ENCODE results near the gene TRABD2A. TPM values are rescaled to one million over a fixed set of nuclear protein-coding genes. Genes with fewer than 3 reads are reported as not detected.
A peak's percentile ranks its signal among the peaks of the same experiment; 100 is the strongest.
"Not testable (repeated sequence)": the region's sequence is repeated elsewhere in the genome, so short reads cannot be mapped to it uniquely, and the experiment has no call there.

TRABD2A gene
- polyA plus RNA-seq, 4 donors, result 0.30 to 0.64 (median 0.47) TPM

GRCh38 chr2:84882414-84882738 lies 1.5 kb upstream of the TRABD2A start:
- DNase-seq (ENCODE audit: low read depth in 4 of 4, low spot score in 3 of 4), result no peak

GRCh38 chr2:84881581-84882413 lies 913 bp upstream of the TRABD2A start:
- DNase-seq (ENCODE audit: low read depth in 4 of 4, low spot score in 3 of 4), result peak in 2 of 4 donors; percentile 44 to 67

GRCh38 chr2:84880395-84880644 lies 564 bp downstream of the TRABD2A start:
- no peak for DNase-seq (ENCODE audit: low read depth in 4 of 4, low spot score in 3 of 4)

- peak in 1 of 4 donors; percentile 13 for DNase-seq (ENCODE audit: low read depth in 4 of 4, low spot score in 3 of 4)
These were observed 1.1 kb downstream of the TRABD2A start for GRCh38 chr2:84879584-84880394.

DNA sequence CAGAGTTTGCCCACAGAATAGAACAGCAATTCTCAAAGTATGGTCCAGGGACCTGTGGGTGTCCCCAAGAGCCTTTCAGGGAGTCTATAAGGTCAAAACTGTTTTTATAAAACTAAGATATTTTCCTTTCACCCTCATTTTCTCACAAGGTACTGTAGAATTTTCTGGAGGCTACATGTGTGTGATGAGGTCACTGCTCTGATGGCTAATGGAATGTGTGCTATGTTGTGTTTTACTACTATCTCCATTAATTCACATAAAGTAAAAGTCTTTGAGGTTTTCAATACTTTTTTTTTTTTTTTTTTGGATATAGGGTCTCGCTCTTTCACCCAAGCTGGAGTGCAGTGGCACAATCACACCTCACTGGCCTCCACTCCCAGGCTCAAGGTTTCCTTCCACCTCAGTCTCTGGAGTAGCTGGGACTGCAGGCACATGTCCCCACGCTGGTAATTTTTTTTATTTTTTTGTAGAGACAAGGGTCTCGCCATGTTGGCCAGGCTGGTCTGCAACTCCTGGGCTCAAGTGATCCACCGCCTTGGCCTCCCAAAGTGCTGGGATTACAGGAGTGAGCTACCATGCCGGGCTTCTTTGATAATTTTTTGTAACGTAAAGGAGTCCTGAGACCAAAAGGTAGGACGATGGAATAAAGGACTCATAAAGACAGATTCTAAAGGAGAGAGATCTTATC lies 1.8 kb downstream of the TRABD2A start:
- DNase-seq (ENCODE audit: low read depth in 4 of 4, low spot score in 3 of 4), result no peak

DNA sequence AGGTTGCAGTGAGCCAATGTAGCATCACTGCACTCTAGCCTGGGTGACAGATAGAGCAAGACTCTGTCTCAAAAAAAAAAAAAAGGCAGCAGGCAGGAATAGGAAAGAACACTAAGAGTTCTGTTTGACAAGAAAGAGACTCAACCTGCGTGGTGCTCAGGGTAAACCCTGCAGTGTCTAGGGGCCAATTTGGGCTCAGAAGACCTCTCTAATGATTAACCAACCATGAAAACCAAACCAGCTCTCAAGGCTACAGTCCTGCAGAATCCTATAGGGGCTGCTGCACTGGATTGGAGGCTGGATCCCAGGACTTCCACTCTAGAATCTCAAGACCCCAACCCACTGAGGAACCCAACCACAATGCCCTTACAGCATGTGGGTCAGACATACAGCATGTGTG lies 2.4 kb downstream of the TRABD2A start:
- no peak for DNase-seq (ENCODE audit: low read depth in 4 of 4, low spot score in 3 of 4)

DNA sequence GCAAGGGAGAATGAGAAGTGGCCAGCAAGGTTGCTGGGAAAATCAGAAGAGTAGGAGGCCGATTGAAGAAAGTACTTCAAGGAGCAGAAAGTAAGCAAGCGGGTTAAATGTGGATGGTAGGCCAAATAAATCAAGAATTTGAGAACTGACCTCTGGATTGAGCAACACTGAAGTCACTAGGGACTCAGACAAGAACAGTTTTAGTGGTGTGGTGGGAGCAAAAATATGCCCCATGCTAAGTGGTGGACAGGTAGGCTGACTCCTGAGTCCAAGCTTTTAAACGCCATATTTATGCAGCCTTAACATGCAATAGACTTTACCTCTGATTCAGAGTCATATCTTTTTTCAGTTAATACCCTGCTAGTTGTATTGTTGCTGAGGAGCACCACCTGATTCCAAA lies 4.5 kb downstream of the TRABD2A start:
- no peak for DNase-seq (ENCODE audit: low read depth in 4 of 4, low spot score in 3 of 4)

- DNase-seq (ENCODE audit: low read depth in 4 of 4, low spot score in 3 of 4), result not testable (repeated sequence)
These were observed 5.3 kb downstream of the TRABD2A start for GRCh38 chr2:84875619-84876018.

DNA sequence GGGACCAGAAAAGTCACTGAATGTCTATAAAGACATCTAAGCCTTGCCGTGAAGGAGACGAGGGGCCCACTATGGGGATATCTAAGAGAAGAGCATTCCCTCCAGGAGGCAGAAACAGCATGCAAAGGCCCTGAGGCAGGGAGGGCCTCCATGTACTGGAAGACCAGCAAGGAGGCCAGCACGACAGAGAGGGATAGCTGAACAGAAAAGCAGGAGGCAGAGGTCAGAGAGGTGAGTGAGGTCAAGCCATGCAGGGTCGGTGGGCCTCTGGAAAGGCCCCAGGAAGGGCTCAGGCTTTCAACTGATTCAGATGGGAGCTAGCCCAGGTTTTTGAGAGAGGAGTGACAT lies 5.7 kb downstream of the TRABD2A start:
- no peak for DNase-seq (ENCODE audit: low read depth in 4 of 4, low spot score in 3 of 4)

- DNase-seq (ENCODE audit: low read depth in 4 of 4, low spot score in 3 of 4), result no peak
These were observed 6.3 kb downstream of the TRABD2A start for GRCh38 chr2:84874381-84875212.

GRCh38 chr2:84873350-84873749 lies 7.5 kb downstream of the TRABD2A start:
- DNase-seq (ENCODE audit: low read depth in 4 of 4, low spot score in 3 of 4), result no peak

DNA sequence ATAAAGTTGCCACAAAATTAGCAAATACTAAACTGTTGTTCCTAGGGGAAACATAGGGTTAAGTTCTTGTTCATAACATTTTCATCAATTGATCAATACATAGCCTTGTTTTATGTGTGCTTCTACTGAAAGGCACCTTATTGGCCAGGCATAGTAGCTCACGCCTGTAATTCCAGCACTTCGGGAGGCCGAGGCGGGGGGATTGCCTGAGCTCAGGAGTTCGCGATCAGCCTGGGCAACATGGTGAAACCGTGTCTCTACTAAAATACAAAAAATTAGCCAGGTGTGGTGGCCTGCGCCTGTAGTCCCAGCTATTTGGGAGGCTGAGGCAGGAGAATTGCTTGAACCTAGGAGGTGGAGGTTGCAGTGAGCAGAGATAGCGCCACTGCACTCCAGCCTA lies 8.2 kb downstream of the TRABD2A start:
- not testable (repeated sequence) for DNase-seq (ENCODE audit: low read depth in 4 of 4, low spot score in 3 of 4)

DNA sequence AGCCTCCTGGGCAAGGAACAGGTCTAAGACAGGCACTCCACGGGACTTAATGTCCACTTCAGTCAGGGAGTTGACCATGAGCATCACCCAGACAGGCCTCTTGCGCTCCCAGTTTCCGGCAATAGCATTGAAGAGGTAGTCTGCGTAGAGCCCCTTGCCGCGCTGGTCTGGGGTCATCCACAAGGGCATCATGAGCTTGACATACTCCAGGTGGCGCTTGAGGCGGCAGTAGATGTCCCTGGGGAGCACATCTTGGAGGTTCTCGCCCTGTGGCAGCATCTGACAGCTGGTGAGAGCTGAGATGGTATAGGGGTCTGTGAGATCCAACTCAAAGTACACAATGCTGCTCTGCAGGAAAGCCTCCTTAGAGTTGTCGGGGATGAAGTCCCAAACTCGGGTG lies 10.6 kb downstream of the TRABD2A start:
- DNase-seq (ENCODE audit: low read depth in 4 of 4, low spot score in 3 of 4), result no peak

DNA sequence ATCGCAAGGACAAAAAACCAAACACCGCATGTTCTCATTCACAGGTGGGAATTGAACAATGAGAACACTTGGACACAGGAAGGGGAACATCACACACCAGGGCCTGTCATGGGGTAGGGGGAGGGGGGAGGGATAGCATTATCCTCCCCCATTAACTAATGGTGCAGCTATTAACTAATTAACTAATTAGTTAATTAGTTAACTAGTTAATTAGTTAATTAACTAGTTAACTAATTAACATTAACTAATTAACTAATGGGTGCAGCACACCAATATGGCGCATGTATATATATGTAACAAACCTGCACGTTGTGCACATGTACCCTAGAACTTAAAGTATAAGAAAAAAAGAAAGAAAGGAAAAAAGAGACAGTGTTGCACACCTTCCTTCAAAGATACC lies 12.6 kb downstream of the TRABD2A start:
- not testable (repeated sequence) for DNase-seq (ENCODE audit: low read depth in 4 of 4, low spot score in 3 of 4)

- DNase-seq (ENCODE audit: low read depth in 4 of 4, low spot score in 3 of 4), result no peak
These were observed 14.8 kb downstream of the TRABD2A start for GRCh38 chr2:84866122-84866521.

- DNase-seq (ENCODE audit: low read depth in 4 of 4, low spot score in 3 of 4), result no peak
These were observed 15.6 kb downstream of the TRABD2A start for GRCh38 chr2:84865181-84865783.

- no peak for DNase-seq (ENCODE audit: low read depth in 4 of 4, low spot score in 3 of 4)
These were observed 18.9 kb downstream of the TRABD2A start for GRCh38 chr2:84862006-84862405.

GRCh38 chr2:84861539-84861938 lies 19.3 kb downstream of the TRABD2A start:
- no peak for DNase-seq (ENCODE audit: low read depth in 4 of 4, low spot score in 3 of 4)

GRCh38 chr2:84858937-84859336 lies 21.9 kb downstream of the TRABD2A start:
- no peak for DNase-seq (ENCODE audit: low read depth in 4 of 4, low spot score in 3 of 4)

GRCh38 chr2:84858123-84858522 lies 22.8 kb downstream of the TRABD2A start:
- no peak for DNase-seq (ENCODE audit: low read depth in 4 of 4, low spot score in 3 of 4)
